NCI-H1694 treated with DMSO at 0.1 percent for 48 hours (cell line): ENCODE results near the gene FMO1.
"Not testable (repeated sequence)": the region's sequence is repeated elsewhere in the genome, so short reads cannot be mapped to it uniquely, and the experiment has no call there.

Source experiments
- DNase-seq: peaks from one replicate; lab custom pipeline; 2025; lab: John Stamatoyannopoulos, UW

The FMO1 gene

DNA sequence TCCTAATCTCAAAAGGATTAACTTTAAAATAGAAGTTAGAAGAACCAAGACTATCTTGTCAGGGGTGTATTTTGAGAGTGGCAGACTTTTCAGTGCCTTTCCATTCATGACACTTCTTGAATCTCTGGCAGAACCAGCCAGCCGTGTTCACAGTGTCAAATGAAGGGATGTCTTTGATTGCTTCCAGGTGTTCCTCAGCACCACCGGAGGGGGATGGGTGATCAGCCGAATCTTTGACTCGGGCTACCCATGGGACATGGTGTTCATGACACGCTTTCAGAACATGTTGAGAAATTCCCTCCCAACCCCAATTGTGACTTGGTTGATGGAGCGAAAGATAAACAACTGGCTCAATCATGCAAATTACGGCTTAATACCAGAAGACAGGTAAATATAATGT lies 32.3 kb downstream of the FMO1 start:
- DNase-seq, result no peak

DNA sequence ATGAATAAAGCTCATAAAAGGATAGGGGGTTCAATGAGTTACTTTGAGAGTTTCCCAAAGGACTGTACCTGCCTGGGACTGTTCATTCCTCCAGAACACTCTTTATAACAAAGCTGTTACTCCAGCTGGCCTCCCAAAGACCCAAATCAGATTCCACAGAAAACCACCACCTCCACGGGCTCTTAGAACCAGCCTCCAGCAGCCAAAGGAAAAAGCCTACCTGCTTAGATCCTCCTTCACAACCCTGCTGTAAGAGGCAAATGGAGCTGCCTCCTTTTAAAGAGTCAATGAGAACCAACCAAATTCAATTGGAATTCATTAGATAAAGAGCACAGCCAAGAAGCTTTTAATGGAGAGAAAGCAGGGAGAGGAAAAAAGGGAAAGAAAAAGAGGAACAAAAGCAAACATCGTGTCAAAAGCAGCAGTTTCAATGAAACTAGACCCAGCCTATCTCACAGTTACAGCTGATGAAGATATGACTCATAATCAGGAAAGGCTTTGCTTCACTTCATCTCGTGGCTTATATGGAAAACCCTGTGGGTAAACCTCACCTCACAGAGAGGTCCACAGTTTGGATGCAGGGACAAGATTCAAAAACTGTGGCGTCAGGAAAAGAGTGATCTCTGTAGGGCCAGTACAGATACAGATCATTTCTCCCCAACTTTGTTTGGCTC lies 37.9 kb downstream of the FMO1 start:
- no peak for DNase-seq

DNA sequence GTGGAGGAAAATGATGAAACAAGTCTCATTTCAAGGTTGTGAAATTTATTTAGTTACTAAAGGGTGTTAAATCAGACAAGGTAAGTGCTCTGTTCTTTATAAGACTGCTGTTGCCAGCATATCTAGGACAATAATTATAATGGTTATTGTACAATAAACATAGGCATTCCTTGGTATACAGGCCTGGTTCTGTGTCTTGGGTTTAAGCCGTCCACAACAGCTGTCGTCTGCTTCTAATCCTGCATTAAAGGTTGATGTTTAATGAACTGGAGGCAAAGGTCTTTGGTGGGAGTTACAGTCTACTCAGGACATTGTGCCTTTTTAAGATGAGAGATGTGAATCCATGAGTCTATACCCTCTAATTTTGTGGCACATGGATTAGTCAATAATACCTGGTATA lies 42.3 kb downstream of the FMO1 start:
- DNase-seq, result no peak

DNA sequence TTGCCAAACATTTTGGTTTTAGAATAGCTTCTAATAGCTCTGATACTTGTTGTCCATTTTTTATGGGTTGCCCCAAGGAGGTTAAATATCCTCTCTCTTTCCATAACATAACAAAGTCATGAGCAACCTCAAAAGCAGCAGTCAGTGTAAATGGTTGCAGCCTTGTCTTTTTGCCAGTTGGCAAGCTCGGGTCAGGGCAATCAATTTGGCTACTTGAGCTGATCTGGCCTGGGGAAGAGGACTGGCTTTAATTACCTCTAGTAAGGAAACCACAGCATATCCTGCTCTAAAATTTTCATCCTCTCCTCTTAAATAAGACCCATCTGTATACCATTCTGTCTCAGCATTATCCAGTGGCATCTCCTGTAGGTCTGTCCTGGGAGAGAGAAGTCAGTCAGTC lies 44.5 kb downstream of the FMO1 start:
- DNase-seq, result no peak

DNA sequence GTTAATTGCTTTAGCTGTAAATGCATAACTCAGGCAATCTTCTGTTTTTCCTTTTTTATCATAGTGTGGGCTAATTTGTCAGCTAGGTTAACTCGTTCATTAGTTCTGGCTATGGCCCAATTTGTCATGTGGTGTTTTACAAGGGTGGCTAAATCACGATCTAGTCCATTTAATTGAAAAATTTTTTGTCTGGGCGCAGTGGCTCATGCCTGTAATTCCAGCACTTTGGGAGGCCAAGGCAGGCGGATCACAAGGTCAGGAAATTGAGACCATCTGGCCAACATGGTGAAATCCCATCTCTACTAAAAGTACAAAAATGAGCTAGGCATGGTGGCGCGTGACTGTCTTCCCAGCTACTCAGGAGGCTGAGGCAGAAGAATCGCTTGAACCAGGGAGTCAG lies 47.1 kb downstream of the FMO1 start:
- not testable (repeated sequence) for DNase-seq

DNA sequence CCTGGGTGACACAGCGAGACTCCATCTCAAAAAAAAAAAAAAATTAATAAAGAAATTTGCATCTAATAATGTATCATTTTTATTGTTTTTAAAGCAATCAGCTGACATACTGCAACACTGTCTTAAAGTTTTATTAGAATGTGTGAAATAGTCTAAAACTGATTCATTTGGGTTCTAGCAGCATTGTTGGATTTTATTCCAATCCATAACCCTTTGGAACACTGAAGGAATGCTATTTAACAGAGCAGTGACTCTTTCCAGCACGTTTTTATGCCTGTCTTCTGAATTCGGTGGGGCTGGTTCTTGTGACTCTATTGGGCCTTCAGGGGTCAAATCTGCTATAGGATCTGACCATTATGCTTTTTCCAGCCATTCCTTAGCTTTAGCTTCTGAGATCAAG lies 47.5 kb downstream of the FMO1 start:
- DNase-seq, result no peak

DNA sequence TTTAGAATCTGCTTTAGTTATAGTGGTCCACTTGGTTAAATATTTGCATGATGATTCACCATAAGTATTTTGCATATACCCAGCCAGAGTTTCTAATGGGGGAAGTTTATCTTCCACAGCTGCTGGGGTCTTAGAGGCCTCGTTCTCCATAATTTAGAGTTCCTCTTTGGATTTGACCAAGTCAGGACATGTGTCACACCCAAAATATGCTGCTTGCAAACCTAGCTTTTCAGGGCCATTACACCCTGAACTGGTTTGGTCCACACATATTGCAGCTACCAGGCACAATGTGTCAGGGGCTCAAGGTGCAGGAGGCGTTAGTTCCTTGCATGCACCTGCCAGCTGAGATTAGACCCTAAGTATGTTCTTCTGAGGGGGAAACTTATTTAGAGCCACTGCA lies 48.6 kb downstream of the FMO1 start:
- DNase-seq, result no peak

DNA sequence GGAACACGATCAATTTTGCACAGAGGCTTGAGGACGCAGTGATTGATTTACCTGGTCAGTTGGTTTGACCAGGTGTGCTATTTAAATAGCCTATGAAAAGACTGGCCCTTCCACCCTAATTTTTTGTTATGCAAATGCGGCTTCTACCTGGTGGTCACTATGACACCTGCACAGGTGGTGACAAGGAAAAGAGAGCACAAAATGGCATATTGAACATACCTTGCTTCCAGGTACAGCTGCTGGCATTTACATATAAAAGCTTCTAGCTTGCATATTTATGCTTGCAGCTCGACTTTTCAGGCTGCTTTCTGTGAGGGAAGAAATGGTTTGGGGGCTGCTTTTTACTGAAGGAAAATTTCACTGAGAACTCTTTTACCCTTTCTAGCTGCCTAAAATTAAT lies 50.4 kb downstream of the FMO1 start:
- DNase-seq, result no peak

DNA sequence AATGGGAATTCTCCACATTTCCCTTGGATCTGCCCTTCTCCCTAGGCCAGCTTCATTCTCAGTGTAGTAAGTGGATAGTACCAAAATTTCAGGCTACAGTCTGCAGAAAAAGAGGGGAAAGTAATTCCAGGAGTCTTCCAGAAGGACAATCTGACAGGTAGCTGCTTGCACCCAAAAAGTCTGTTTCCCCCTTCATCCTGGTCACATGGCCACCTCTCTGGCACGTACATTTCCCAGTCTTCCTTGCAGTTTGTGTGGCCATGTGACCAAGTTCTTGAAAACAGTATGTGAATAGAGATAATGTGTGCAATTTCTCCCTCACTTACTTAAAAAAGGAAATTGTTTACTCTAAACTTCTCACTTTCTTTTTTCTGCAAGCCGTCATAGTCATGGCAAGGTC lies 51.0 kb downstream of the FMO1 start:
- DNase-seq, result no peak

DNA sequence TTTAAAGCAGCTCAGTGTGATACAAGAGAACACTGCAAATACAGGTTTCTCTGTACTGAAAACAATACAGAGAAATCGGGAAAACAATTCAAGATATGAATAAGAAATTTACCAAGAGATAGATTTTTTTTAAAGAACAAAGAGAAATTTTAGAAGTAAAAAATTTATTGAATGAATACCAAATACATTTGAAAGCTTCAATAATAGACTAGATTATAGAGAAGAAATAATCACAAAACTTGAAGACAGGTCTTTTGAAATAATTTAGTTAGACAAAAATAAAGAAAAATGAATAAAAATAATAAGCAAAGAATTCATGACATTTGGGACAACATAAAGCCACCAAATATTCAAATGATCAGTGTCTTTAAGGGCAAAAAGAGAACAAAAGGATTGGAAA lies 52.1 kb downstream of the FMO1 start:
- DNase-seq, result no peak

DNA sequence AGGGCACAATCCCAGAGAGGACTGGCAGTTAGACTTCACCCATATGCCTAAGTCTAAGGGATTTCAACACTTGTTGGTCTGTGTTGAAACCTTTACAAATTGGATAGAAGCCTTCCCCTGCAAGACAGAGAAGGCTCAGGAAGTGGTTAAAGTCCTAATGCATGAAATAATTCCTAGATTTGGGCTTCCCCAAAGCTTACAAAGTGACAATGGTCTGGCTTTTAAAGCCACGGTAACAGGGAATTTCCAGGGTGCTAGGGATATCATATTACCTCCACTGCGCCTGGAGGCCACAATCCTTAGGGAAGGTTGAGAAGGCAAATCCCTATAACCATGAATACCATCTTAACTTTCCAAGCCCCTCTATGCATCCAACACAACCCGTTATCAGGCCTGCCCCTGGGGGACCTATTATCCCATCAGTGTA lies 62.4 kb downstream of the FMO1 start:
- DNase-seq, result no peak

DNA sequence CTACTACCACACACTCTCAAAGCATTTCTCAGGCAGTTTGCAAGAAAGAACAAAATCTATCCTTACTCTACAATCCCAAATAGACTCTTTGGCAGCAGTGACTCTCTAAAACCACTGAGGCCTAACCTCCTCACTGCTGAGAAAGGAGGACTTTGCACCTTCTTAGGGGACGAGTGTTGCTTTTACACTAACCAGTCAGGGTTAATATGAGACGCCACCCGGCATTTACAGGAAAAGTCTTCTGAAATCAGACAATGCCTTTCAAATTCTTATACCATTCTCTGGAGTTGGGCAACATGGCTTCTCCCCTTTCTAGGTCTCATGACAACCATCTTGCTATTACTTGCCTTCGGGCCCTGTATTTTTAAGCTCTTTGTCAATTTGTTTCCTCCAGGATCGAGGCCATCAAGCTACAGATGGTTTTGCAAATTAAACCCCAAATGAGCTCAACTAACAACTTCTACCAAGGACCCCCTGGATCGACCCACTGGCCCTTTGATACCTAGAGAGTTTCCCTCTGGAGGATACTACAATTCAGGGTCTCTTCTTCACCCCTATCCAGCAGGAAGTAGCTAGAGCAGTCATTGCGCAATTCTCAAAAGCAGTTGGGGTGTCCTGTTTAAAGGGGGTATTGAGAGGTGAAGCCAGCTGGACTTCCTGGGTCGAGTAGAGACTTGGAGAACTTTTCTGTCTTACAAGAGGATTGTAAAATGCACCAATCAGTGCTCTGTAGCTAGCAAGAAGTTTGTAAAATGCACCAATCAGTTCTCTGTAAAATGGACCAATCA lies 63.7 kb downstream of the FMO1 start:
- no peak for DNase-seq

DNA sequence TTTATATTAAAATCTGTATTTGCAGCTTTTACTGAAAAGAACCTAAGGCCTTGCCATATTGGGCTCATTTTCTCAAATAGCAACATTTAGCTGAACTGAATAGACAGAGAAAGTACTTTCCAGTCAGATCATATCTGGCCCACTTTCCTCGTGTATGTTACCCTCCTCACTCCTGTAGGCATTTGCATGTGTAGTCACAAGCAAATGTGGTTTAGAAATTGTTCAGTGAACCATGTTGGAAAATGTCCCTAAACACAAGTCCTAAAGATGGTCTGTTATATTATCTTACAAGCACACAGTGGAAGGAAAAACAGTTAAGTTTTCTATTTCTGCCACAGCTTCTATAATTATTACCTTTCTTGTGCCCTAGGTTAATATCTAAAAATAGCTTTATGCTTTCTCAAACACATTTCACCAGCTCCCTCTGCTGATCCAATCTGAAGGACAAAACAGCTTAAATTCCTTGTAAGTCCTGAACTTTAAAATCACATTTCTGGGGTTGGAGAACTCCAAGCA lies 65.1 kb downstream of the FMO1 start:
- DNase-seq, result no peak

DNA sequence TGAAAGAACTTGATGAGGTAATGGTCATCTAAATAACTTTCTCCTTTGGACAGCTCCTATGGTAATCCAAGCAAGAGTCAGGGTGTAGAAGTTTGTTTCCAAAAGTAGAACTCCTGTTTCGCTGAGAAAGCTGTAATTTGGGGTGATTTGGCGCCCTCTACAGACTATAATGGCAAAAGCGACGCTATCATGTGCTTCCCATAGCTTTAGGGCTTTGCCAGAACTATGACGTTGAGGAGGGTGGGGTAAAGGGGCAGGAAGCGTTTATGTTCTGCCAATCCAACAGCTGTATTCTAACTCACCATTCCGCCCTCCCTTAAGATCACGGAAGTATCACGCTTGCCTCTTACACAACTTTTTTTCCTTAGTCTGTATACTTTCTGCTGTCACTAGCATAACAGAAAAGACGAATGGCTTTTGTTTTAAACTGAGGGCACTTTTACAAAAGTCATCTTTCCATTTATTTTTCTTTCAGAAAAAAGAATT lies 65.6 kb downstream of the FMO1 start, which contains the start of gene FMO4:
TSS of gene FMO4 (plus strand) at position 349 of the 486 bp plus-strand sequence. CDS start 5,643 bp downstream, outside the sequence.
- peak; percentile 69 for DNase-seq

DNA sequence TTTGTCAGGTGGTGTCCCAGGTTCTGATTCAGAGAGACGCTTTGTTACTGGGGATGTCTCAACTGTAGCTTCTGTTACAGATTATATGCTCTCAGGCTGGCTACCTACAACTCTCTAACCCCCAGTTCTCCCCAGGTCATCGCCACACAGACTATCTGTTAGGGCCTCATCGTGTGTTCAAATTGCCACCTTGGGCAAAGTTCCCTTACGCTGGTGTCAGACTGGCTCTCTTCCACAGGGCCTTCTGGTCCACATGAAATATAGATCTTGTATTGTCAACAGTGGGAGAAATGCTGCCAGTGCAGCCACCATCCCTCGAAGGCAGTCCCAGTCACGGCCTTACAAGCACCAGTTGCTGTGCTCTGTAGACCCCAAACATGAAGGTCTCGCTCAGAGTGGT lies 81.0 kb downstream of the FMO1 start:
- DNase-seq, result no peak

DNA sequence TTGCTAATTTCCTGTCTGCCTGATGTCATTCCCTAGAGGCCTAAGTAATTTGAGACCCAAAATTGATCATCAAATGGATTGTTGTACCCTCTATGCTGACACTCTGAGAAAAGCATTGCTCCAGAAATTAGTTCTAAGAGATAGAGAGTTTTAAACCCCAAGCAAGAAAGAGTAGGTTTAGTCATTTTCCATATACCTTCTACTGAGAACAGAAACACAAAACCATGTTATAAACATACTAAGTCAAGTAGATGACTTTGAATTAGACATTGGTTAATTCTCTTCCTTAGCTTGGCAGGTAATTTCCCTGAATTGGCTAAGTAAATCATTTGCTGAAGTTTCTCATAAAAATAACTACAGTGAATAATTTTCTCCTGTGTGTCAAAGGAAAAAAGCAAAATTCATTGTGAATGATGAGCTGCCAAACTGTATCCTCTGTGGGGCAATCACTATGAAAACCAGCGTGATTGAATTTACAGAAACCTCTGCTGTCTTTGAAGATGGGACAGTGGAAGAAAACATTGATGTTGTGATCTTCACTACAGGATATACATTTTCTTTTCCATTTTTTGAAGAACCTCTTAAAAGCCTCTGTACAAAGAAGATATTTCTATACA lies 85.8 kb downstream of the FMO1 start:
- DNase-seq, result no peak
